Measurements from ENCODE around the gene XYLT1.
"Not testable (repeated sequence)": the region's sequence is repeated elsewhere in the genome, so short reads cannot be mapped to it uniquely, and the experiment has no call there.

The XYLT1 gene

DNA sequence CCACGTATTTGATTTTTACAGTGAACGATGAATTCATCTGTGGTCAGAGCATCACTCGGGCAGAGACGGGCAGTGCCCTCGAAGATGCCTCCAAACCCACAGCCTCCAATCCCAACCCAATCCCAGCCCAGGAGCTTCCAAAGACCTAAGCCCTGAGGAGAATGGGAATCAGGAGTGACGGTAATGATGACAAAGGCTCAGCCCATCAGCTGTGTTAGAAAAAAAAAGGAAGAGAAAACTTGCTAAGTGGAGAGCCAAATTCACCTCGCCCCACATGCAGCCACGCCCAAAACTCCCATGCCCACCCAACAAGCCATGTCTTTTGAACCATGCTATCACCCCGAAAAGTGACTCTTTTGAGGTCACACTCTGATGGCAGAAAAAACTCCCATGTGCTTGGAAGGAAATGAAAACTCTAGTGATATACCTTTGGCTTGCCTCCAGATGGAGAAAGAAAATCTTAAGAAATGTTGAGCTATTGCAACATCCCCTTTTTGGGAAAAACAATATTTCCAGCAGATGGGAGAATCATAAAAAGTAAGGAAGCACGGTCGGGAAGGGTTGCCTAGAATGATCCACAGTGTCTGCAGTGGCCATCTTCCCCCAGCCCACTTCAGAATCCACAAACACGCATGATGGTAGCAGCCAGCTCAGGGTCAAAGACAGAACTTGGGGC, 37.7 kb downstream of the XYLT1 start:
- DNase-seq (ENCODE audit: low read depth, low spot score), result no peak

DNA sequence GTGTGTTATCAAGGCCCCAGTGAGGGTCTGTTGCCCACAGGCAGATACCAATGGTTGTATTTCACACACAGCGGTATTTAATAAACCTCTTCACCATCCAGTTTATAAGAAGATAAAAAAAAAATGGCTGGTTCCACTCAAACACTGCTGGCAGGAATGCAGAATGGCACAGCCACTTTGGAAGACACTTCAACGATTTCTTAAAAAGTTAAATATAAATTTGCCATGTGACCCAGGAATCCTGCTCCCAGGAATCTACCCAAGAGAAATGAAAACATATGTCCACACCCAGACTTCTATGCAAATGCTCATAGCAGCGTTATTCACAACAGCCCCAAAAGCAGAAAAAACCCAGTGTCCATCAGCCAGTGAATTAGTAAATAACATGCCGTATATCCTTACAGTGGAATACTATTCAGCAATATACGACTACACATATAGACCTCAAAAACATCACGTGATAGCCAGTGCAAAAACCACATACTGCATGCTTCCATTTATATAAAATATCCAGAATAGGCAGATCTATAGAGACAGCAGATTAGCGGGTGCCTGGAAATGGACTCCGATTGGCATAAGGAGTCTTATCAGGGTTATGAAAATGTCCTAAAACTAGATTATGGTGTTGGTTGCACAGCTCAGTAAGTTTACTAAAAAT, 38.7 kb downstream of the XYLT1 start:
- DNase-seq (ENCODE audit: low read depth, low spot score), result no peak

GRCh38 chr16:17431012-17431411, 39.7 kb downstream of the XYLT1 start:
- no peak for DNase-seq (ENCODE audit: low read depth, low spot score)

DNA sequence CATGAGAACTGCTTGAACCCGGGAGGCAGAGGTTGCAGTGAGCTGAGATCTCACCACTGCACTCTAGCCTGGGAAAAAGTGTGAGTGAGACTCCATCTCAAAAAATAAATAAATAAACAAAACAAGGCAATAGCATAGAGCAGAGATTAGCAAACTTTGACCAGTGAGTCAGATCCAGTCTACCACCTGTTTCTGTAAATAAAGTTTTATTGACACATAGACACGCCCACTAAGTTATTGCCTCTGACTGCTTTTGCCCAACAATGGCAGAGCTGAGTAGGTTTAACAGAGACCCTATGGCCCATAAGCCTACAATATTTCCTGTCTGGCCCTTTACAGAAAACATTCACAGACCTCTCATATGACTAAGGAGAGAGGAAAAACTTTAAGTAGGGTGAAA, 44.3 kb downstream of the XYLT1 start:
- no peak for DNase-seq (ENCODE audit: low read depth, low spot score)

DNA sequence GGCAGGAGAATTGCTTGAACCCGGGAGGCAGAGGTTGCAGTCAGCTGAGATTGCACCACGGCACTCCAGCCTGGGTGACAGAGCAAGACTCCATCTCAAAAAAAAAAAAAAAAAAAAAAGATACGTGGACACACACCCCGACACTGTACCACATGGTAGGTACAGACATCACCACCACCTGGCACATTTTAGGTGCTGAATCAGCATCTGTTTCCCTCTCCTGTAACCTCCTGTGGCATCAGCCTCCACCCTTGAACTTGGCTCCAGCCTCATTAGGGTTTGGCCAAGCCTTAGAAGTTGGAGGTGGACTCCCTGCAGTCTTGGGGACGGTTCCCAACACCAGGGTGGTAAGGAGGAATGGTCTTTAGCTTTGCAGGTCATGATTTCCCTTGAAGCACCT, 46.0 kb downstream of the XYLT1 start:
- no peak for DNase-seq (ENCODE audit: low read depth, low spot score)

- no peak for DNase-seq (ENCODE audit: low read depth, low spot score)
Measured at GRCh38 chr16:17423221-17423620, 47.5 kb downstream of the XYLT1 start.

- no peak for DNase-seq (ENCODE audit: low read depth, low spot score)
Measured at GRCh38 chr16:17420816-17421215, 49.9 kb downstream of the XYLT1 start.

DNA sequence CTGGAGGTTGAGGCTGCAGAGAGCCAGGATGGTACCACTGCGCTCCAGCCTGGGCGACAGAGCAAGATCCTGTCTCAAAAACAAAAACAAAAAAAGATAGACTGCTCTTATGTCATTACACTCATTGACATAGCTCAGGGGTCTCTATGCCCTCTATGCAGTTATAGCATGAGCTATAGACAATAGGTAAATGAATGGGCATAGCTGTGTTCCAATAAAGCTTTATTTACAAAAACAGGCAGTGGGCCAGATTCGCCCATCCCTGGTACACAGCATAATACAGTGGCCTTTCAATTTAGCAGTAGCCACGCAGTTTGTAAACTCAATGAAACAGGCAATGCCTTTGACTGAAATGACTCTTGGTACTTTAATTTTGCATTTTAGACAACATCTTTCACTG, 51.5 kb downstream of the XYLT1 start:
- no peak for DNase-seq (ENCODE audit: low read depth, low spot score)

GRCh38 chr16:17417740-17418139, 53.0 kb downstream of the XYLT1 start:
- DNase-seq (ENCODE audit: low read depth, low spot score), result no peak

- peak; percentile 8 for DNase-seq (ENCODE audit: low read depth, low spot score)
Measured at GRCh38 chr16:17416461-17417311, 54.1 kb downstream of the XYLT1 start.

DNA sequence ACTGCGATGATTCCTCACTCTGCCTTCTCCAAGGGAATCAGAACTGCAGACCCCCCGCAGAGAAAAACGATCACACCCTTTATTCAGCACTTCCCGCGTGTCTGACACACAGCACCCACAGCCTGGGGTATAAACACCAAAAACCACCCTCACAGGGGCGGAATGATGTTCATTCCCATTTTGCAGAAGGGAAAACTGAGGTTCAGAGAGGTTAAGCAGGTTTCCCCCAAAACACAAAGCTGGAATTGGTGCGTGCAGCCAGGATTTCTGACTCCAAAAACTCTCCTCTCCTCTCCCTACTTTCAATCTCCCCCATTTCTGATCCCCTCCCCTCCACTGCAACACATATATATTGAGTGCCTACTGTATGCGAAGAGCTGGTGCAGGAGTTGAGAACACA, 55.8 kb downstream of the XYLT1 start:
- DNase-seq (ENCODE audit: low read depth, low spot score), result no peak

DNA sequence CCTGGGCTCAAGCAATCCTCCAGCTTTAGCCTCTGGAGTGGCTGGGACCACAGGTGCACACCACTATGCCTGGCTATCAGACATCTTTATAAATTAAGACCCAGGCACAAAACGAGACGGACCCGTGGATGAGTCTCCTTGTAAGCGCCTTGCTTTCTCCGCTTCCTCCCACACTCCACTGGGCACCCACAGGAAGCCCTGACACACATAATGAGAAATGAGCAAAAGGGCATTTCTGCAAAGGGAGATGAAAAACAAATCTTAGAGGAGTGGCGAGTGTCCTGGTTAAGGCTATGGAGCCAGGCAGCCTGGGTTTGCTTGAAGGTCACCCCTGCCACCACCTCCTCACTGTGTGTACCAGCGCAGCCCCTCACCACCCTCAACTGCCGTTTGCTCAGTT, 56.3 kb downstream of the XYLT1 start:
- DNase-seq (ENCODE audit: low read depth, low spot score), result no peak

- no peak for DNase-seq (ENCODE audit: low read depth, low spot score)
Measured at GRCh38 chr16:17413508-17413907, 57.3 kb downstream of the XYLT1 start.

- no peak for DNase-seq (ENCODE audit: low read depth, low spot score)
Measured at GRCh38 chr16:17412791-17413190, 58.0 kb downstream of the XYLT1 start.

DNA sequence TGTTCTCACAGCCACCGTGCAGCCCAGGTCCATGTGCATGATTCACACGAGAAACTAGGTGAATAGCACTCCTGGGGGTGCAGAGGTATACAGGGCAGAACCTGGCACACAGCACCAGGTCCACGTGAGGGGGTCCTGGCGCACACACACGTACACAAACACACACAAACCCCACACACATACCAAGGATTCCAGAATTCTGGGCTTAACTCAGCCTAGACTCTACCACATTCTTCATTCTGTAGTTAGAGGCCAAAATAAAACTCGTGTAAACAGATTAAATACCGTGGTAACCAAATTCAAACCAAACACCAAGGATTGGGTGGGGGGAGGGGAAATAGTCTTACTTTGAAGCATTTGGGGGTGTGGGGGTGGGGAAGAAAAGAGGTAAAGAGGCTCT, 58.5 kb downstream of the XYLT1 start:
- no peak for DNase-seq (ENCODE audit: low read depth, low spot score)

DNA sequence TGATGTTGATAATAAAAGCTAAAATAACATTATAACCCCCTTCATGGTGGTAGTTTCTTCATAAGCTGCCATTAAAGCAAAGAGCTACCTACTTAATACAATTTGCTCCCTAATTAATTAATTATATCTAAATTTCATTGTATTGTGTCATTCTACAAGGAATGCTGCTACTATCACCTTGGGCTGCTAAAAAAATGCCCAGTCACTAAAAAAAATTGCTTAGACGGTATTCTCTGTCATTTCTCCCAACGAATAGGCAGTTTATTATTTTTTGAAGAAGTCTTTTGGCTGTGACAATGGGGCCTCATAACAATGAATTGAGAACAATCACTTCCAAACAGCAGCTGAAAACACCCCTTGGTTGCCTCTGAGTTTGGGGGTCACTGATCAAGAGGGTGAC, 59.5 kb downstream of the XYLT1 start:
- DNase-seq (ENCODE audit: low read depth, low spot score), result no peak

- DNase-seq (ENCODE audit: low read depth, low spot score), result not testable (repeated sequence)
Measured at GRCh38 chr16:17410316-17410715, 60.4 kb downstream of the XYLT1 start.

GRCh38 chr16:17409894-17410293, 60.9 kb downstream of the XYLT1 start:
- no peak for DNase-seq (ENCODE audit: low read depth, low spot score)

- no peak for DNase-seq (ENCODE audit: low read depth, low spot score)
Measured at GRCh38 chr16:17408955-17409441, 61.8 kb downstream of the XYLT1 start.

GRCh38 chr16:17408296-17408695, 62.5 kb downstream of the XYLT1 start:
- DNase-seq (ENCODE audit: low read depth, low spot score), result no peak

- no peak for DNase-seq (ENCODE audit: low read depth, low spot score)
Measured at GRCh38 chr16:17407321-17407720, 63.4 kb downstream of the XYLT1 start.

GRCh38 chr16:17404941-17405689, 65.6 kb downstream of the XYLT1 start:
- no peak for DNase-seq (ENCODE audit: low read depth, low spot score)
